Type B pancreatic cell (in vitro differentiated cells): ENCODE data around the gene KRT7. TPM values are rescaled to one million over a fixed set of nuclear protein-coding genes. Genes with fewer than 3 reads are reported as not detected.
A peak's percentile ranks its signal among the peaks of the same experiment; 100 is the strongest.

ENCODE experiments used
- DNase-seq: peaks from one replicate; pipeline ENCODE4 v3.0.0; 2021; ENCODE audit warnings: mixed read lengths; ENCODE audit not compliant: unreplicated experiment; ENCODE audit errors: extremely low spot score
- H3K27ac Mint-ChIP-seq: 2 replicates; pipeline ENCODE4 v1.8.0; 2021; ENCODE audit warnings: mild to moderate bottlenecking, mixed read lengths
- H3K27me3 Mint-ChIP-seq: 2 replicates; pipeline ENCODE4 v1.8.0; 2021; ENCODE audit warnings: mixed read lengths
- H3K36me3 Mint-ChIP-seq: 2 replicates; pipeline ENCODE4 v1.8.0; 2021; ENCODE audit warnings: mixed read lengths
- H3K4me1 Mint-ChIP-seq: one replicate; pipeline ENCODE4 v1.8.0; 2021; ENCODE audit warnings: mixed read lengths; ENCODE audit not compliant: unreplicated experiment
- H3K4me3 Mint-ChIP-seq: 2 replicates; pipeline ENCODE4 v1.8.0; 2021; ENCODE audit warnings: mild to moderate bottlenecking, mixed read lengths
- H3K9me3 Mint-ChIP-seq: 2 replicates; pipeline ENCODE4 v1.8.0; 2021; ENCODE audit warnings: mixed read lengths
- total RNA-seq: library from RNA; stranded (reverse); gene quantifications from 2 replicates; pipeline ENCODE4 v1.2.1, GENCODE V29; 2021; ENCODE audit warnings: low replicate concordance
- TF ChIP-seq, protein P1 (sequence below): fragments of 200-600 bp; sonication (generic); conservative IDR thresholded peaks from 2 replicates; pipeline ENCODE4 v1.5.0; 2021; ENCODE audit warnings: antibody characterized with exemption, mild to moderate bottlenecking

The KRT7 gene
- total RNA-seq, 1 donor from 2014 or later: 125 TPM

- Mint-ChIP-seq H3K27me3 (no peaks in the 10 kb centered on the region), H3K27ac (no peak overlapping the region), H3K36me3 (peaks cover 4% of the 10 kb centered on the region), H3K4me1 (peaks cover 30% of the 10 kb centered on the region), H3K4me3 (no peak overlapping the region), H3K9me3 (no peaks in the 10 kb centered on the region)
- no peak for DNase-seq
- TF ChIP-seq, protein P1, sequence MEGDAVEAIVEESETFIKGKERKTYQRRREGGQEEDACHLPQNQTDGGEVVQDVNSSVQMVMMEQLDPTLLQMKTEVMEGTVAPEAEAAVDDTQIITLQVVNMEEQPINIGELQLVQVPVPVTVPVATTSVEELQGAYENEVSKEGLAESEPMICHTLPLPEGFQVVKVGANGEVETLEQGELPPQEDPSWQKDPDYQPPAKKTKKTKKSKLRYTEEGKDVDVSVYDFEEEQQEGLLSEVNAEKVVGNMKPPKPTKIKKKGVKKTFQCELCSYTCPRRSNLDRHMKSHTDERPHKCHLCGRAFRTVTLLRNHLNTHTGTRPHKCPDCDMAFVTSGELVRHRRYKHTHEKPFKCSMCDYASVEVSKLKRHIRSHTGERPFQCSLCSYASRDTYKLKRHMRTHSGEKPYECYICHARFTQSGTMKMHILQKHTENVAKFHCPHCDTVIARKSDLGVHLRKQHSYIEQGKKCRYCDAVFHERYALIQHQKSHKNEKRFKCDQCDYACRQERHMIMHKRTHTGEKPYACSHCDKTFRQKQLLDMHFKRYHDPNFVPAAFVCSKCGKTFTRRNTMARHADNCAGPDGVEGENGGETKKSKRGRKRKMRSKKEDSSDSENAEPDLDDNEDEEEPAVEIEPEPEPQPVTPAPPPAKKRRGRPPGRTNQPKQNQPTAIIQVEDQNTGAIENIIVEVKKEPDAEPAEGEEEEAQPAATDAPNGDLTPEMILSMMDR: no peak
Observed at GRCh38 chr12:52241205-52241842, 8.3 kb downstream of the KRT7 start.

- DNase-seq: no peak
- Mint-ChIP-seq H3K4me1 (peaks cover 42% of the 10 kb centered on the region), H3K27me3 (peaks cover under 1% of the 10 kb centered on the region), H3K27ac (peak overlapping the region; percentile 31), H3K9me3 (no peaks in the 10 kb centered on the region), H3K36me3 (peaks cover 4% of the 10 kb centered on the region), H3K4me3 (no peak overlapping the region)
- TF ChIP-seq, protein P1: no peak
Observed at GRCh38 chr12:52242442-52243258, 9.6 kb downstream of the KRT7 start.

DNA sequence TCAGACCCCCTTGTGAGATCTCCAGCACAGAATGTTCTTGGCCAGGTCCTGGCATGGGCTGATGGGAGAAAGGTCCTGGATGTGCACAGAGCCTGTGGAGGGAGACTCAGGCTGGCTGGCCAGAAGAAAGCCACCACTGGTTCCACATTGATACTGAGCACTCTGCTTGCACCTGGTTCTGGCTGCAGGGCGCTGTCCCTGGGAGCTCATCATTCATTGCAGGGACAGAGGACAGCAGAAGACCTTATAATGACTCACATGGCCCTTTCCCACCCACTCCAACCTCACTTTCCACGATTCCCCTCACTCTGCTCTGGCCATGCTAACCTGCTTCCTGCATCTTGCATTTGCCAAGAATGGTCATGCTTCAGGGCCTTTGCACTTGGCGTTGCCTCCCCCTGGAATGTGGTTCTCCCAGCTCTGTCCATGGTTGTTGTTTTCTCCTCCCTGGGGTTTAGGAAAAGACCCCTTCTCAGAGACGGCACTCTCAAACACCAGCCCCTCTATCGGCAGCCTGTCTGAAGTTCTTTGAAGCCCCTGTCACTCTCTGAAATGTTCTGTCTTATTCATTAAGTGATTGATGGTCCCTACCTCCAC is 10.3 kb downstream of the KRT7 start:
- peaks cover 5% of the 10 kb centered on the region for H3K27me3 Mint-ChIP-seq
- peaks cover 45% of the 10 kb centered on the region for H3K4me1 Mint-ChIP-seq
- peaks cover 4% of the 10 kb centered on the region for H3K36me3 Mint-ChIP-seq
- H3K4me3 Mint-ChIP-seq: peak overlapping the region; percentile 65
- TF ChIP-seq, protein P1: no peak
- DNase-seq: no peak
- H3K9me3 Mint-ChIP-seq: no peaks in the 10 kb centered on the region
- H3K27ac Mint-ChIP-seq: peak overlapping the region; percentile 87

DNA sequence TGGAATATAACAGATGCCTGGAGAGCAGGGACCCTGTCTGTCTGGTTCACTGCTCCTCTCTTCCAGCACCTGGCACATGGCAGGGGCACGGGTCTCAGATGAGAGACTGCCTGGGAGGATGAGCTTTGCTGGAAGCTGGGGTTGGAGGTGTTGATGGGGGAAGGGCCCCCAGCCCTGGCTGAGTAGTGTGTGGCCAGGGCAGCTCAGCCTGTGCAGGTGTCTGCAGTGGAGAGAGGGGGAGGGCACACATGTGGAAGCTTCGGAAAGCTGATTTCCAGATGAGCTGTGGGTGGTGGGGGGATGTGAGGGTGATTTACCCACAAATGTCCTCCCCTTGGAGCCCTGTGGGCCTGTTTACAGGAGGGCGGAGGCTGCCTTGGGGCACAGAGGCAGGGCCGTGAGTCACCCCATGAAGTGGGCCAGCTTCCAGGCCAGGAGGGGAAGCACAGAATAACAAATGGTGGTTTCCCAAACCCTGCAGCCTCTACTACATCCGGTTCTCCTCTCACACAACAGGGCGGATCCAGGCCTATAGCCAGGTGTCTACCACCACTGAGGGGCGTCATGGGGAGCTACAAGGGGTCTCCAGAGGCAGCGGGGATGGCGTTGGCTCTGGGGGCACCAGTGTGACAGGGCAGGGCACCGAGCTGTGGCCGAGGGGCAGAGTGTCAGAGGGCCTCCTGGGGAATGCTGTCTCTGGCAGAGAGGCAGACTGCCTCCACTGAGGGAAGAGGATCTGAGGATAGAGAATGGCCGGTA is 11.0 kb downstream of the KRT7 start:
- TF ChIP-seq, protein P1: no peak
- Mint-ChIP-seq H3K4me3 (peak overlapping the region; percentile 65), H3K27me3 (peaks cover 10% of the 10 kb centered on the region), H3K4me1 (peaks cover 40% of the 10 kb centered on the region), H3K9me3 (no peaks in the 10 kb centered on the region), H3K36me3 (peaks cover 4% of the 10 kb centered on the region), H3K27ac (peak overlapping the region; percentile 87)
- no peak for DNase-seq

DNA sequence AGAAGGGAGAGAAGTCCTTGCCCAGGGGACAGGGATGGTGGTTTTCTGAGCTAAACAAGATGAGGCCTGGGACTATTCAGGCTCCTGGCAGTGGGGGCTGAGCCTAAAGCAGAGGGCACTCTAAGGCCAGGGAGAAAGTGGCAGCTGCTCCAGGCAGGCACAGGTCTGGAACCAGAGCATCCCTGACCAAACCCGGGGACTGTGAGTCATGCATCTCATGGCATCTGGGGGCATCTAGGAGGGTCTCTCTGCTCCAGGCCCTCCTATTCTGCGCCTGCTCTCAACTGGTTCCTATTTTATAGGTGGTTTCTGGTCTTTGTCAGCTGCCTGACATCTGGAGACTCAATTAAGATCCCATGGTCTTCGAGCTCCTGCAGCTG is 11.6 kb downstream of the KRT7 start:
- H3K4me3 Mint-ChIP-seq: peak overlapping the region; percentile 11
- TF ChIP-seq, protein P1: no peak
- peaks cover 7% of the 10 kb centered on the region for H3K36me3 Mint-ChIP-seq
- peaks cover 16% of the 10 kb centered on the region for H3K27me3 Mint-ChIP-seq
- DNase-seq: no peak
- H3K9me3 Mint-ChIP-seq: no peaks in the 10 kb centered on the region
- peak overlapping the region; percentile 87 for H3K27ac Mint-ChIP-seq
- H3K4me1 Mint-ChIP-seq: peaks cover 39% of the 10 kb centered on the region
